Stimulated activated CD8-positive, alpha-beta memory T cell treated with anti-CD3 and anti-CD28 coated beads, Interleukin-4, amount 100 ng/mL, for 1 hour (primary cell): Measurements from ENCODE around the gene RPAP2.
"Not testable (repeated sequence)": the region's sequence is repeated elsewhere in the genome, so short reads cannot be mapped to it uniquely, and the experiment has no call there.

Experiments
- DNase-seq, 2 donors: peaks; one replicate each; pipeline ENCODE4 v3.0.0-alpha.2; 2020; ENCODE audit warnings: low read depth in 2 of 2, low spot score in 1 of 2

Gene RPAP2

DNA sequence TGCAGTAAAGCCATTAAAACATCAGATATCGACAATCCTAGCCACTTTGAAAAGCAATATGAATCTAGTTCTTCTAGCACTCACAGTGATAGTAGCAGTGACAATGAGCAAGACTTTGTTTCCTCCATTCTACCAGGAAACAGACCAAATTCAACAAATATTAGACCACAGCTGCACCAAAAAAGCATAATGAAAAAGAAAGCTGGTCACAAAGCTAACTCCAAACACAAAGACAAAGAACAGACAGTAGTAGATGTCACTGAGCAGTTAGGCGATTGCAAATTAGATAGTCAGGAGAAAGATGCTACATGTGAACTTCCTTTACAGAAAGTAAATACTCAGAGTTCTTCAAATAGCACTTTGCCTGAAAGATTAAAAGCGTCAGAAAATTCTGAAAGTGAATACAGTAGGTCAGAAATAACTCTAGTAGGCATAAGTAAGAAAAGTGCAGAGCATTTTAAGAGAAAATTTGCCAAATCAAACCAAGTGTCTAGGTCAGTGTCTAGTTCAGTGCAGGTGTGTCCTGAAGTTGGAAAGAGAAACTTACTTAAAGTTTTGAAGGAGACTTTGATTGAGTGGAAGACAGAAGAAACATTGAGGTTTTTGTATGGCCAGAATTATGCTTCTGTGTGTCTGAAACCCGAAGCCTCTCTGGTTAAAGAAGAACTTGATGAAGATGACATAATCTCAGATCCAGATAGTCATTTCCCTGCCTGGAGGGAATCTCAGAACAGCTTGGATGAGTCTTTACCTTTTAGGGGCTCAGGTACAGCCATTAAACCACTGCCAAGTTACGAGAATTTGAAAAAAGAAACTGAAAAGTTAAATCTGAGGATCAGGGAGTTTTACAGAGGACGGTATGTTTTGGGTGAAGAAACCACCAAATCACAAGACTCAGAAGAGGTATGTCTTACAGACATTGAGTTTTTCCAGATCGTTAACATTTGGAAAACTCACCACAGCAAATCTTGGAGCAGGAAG, 24.9 kb downstream of the RPAP2 start:
- DNase-seq = no peak

DNA sequence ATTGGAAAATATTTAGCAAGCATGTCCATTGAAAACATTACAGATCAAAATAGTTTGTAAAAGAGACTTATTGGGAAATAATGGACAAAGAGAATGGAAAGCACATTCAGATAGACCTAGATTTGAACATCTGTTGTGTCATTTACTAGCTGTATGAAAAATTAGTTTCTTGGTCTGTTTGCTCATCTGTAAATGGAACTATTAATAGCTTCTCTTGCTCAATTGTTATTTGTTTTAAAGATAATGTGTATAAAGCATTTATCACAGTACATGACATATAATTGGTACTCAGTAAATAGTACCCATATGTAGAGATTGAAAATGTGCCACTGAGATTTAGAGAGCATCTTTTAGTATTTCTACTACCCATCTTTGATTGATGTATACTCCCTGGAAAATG, 25.9 kb downstream of the RPAP2 start:
- DNase-seq = no peak

DNA sequence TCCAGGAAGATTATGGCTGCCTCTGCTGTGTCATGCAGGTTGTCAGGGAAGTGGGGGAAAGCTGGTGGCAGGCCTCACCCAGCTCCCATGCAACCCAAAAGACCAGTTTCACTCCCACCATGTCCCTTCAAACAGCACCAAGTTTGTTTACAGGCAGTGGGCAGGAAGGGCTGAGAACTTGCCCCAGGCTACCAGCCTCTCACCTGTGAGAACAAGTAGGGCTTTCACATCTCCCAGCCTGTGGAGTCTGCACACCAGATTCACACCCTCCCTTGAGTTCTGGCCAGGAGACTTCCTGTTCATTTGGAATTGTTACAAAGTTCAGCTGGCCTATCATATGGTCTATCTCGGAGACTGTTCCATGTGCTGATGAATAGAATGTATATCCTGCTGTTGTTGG, 27.8 kb downstream of the RPAP2 start:
- DNase-seq = no peak

DNA sequence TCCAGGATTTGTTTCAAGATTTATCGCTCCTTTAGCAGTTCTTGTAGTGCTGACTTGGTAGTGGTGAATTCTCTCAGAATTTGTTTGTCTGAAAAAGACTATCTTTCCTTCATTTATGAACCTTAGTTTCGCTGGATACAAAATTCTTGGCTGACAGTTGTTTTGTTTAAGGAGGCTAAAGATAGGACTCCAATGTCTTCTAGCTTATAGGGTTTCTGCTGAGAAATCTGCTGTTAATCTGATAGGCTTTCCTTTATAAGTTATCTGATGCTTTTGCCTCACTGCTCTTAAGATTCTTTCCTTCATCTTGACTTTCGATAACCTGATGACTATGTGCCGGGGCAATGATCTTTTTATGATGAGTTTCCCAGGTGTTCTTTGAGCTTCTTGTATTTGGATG, 28.9 kb downstream of the RPAP2 start:
- no peak for DNase-seq

DNA sequence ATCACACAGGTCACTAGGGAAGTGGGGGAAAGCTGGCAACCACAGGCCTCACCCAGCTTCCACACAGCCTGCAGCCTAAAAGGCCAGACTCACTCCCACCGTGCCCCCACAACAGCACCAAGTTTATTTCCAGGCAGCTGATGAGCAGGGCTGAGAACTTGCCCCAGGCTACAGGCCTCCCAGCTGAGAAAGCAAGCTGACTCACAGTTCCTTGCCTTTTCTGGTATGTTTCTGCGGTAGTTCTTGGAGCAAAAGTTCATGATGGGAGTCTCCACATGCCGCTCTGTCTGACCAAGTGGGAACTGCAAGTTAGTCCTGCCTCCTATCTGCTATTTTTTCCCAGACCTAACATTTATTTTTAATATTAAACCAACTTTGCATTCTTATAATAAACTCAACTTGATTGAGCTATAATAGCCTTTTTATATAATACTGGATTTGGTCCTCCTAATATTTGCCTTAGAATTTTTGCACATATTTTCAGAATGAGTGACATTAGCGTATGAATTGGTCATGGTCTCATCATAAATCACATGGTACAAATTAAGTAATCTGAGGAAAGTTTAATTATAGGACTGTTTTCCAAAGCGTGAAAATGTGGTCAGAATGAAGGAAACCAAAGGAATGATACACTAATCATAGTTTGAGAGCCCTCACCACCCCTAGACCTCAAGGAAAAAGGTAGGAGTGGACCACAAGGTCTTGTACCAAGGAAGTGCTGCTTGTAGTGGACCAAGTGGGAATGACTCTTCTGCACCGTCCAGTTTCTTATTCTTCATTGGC, 30.7 kb downstream of the RPAP2 start:
- DNase-seq = no peak

DNA sequence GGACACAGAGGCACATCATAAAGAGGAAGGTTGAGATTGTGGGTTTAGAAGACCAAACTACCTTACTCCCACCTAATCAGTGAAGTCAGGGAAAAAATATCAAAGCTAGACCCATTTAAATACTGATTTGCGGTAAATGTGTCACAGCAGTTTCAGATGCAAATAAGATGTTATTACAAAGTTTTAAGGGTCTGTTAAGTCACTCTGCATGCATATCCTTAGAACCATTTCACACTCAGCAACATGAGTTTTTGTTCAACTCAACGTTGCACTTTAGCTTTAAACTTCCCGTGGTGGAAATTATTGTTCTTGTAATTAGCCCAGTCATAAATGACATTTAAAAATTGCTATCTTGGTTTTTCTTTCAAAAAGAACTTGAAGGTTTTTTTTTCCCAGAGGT, 34.8 kb downstream of the RPAP2 start:
- DNase-seq = no peak

DNA sequence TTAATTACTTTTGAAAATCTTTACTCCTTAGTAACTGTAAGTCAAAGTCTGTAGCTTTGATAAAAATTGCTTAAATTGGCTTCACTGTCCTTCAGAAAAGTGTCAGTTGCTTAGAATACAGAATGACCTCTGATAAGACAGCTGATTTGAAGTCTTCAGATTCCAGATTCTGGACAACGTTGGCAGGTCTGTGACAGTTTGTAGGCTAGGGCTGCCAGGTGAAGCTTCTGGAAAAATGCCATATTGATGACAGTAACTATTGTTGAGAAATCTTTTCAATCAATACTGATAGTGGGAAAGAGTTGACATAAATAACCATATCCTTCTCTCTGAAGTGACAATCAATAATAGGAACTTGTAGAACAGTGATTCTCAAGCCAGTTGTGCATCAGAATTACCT, 41.3 kb downstream of the RPAP2 start:
- no peak for DNase-seq

DNA sequence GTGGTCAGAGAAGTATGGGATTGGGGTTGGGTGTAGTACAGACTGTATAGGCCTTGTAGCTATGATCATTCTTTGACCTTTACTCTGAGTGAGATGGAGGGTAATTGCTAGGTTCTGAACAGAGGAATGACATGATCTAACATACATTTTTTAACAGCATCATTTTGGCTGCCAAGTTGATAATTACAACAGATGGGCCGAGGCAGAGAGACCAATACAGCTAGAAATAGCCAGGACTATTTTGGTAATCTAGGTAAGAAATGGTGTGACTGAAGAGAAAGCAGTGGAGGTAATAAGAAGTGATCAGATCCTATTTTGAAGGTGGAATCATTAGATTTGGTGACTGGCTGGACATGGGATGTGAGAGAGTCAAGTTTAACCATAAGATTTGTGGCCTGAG, 43.5 kb downstream of the RPAP2 start:
- DNase-seq = no peak

DNA sequence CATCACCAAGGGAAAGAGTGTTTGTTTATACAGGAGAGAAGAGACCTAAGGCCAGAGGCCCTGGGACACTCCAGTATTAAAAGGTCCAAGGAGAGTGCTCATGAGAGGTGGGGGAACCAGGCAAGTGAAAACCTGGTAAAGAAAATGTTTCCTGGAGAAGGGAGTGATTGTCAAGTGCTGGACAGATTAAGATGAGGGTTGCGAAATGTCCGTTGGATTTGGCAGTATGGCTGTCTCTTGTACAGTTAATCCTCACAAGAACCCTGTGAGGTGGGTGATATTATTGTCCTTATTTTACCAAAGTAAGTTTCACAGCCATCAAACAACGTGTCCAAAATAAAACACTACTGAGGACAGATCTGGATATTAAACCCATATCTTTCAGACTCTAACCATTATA, 44.2 kb downstream of the RPAP2 start:
- no peak for DNase-seq

DNA sequence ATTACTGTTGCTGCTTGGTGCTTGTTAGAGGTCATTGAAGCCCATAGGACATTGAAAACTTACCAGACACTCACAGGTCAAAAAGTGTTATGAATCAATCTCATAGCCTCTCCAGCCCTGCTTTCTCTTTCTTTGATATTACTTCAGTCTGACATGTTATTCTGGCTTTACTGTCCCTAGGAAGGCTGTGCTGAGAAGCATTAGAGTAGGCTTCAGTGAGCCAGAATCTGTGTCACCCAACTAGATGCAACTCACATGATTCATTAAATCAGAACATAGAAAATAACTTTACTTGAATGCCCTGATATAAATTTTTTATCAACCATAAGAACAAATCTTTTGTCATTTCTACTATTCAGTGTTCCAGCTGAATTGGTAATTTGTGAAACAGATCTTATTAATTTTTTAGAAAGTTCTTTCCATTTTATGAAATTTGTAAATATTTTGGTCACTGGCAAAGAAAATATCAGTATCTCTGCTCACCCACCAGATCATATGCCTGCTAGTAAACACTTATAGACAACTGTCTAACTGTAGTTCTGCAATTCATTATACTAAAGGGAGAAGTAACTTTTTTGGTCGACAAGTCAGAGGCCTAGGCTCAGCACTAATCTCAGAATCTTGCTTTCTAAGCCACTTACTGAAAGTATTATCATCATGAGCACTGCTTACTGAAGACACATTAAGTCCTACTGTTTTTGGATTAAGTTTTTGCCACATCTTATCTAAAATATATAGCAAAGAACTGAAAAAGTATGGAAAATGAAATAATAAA, 48.2 kb downstream of the RPAP2 start:
- no peak for DNase-seq

DNA sequence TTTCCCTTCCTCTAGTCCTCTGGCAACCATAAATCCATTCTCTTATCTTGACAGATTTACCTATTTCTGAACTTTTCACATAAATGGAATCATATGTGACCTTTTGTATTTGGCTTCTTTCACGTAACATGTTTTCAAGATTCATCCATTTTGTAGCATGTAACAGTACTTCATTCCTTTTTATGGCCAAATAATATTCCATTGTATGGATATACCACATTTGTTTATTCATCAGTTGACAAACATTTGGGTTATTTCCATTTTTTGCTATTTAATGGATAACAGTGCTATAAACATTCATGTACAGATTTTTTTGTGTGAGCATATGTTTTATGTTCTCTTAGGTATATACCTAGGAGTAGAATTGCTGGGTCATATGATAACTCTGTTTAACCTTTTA, 54.0 kb downstream of the RPAP2 start:
- DNase-seq = no peak

DNA sequence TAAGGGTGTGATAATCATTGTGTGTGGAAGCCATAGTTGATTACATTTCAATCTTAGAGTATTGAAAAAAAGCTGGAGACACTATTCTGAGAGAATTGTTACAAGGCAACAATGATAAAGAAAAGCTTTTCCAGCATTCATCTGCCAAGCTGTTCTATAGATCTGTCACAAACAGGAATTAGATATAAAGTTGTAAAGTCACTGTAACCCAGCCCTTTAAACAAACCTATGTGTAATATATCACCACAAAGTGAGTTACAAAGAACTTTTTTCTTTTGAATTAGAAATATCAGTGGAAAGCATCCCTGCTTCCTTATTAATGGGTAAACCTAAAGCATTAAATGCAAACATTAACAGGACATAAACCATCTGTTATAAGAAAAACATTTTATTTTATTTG, 55.4 kb downstream of the RPAP2 start:
- DNase-seq = no peak

DNA sequence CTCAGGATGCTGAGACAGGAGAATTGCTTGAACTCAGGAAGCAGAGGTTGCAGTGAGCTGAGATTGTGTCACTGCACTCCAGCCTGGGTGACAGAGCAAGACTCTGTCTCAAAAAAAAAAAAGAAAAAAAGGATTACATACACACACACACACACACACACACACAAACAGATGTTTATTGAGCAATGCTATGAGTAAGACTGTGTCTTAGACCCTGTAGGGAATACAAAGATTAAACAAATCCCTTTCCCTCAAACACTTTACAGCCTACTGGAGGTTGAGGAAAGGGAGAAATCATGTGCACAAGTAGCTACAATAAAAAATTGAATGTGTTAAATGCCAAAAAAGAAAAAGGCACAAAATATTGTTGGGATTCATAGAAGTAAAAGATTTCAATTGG, 58.1 kb downstream of the RPAP2 start:
- DNase-seq = no peak

DNA sequence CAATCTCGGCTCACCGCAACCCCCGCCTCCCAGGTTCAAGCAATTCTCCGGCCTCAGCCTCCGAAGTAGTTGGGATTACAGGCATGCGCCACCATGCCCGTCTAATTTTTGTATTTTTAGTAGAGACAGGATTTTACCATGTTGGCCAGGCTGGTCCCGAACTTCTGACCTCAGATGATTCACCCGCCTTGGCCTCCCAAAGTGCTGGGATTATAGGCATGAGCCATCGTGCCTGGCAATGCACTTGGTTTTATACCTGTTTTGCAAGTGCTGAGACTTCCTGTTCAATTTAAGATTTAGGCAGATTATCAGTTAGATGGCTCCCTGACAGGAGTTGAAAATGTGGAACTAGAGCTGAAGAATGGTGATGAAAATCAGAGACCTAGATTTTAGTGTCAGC, 60.5 kb downstream of the RPAP2 start:
- not testable (repeated sequence) for DNase-seq

DNA sequence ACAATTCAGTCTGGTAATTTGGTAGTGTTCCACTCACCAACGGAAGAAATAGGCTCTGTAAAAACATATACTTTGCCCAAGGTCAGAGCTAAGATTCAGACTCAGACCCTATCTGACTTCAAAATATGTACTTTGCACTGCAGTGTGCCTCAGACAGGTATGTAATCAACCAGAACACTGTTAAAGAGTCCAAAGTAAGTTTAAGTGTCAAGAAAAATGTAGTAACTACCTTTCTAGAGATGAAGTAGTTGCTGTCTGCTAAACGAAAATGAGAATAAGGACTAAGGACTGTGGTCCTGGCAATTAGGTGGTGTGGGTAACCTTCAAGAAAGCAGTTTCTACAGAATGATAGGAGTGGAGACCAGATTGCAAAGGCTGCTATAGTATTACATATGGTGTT, 61.1 kb downstream of the RPAP2 start:
- no peak for DNase-seq

DNA sequence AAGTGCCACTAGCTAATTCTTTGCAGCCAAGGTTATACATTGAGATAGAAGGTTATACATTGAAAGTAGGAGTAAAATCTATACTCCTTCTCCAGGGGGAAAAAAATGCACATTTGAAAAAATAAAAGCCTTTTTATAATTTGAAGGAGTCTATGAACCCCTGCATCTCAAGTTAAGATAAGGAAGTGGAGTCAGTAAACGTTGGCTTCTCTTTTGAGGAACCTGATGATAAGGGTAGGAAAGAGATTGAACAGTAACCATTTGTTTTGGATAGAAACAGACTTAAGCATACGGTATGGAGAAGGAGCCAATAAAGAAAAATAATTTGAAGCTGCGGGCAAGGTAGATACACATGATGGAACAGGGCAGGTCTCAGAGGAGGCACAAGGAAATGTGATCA, 64.1 kb downstream of the RPAP2 start:
- DNase-seq = no peak

DNA sequence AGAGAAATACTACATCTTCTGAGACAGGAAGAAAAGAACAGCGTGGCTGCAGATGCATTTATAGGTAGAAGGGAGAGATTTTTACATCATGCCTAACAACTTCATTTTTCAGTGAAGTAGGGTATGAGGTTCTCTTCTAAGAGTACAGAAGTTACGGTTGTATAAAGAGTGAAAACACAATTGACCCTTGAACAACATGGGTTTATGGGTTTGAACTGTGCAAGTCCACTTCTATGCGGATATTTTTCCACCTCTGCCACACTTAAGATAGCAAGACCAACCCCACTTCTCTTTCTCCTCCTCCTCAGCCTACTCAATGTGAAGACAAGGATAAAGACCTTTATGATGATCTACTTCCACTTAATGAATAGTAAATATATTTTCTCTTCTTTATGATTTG, 64.5 kb downstream of the RPAP2 start:
- DNase-seq = no peak

DNA sequence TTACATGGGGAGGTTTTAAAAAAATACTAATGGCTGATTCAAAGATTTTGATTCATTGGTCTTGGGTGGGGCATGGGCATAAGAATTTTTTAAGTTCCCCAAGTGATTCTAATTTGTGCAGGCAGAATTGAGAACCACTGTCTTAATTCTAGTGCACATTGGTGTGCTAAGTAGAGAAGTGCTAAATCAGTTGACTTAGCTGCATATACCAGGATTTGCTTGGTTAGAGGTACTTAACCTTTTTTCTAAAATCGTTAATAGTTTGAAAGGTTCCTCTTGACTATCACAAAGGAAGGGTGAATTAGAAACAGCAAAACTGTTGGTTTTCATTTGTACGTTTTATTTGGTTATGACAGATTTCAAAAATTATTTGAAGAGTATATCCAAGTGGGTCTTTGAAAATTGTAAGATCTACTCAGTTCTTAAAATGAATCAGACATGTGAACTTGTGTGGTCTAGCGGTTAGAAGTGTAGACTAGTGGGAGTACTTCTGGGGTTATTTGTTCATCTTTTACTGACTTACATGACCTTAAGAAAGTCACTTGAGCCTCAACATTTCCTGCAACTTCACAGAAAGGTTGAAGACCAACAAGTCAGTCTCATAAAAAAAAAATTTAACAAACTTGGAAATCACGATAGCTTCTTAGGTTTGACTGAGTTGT, 66.7 kb downstream of the RPAP2 start:
- DNase-seq = no peak

DNA sequence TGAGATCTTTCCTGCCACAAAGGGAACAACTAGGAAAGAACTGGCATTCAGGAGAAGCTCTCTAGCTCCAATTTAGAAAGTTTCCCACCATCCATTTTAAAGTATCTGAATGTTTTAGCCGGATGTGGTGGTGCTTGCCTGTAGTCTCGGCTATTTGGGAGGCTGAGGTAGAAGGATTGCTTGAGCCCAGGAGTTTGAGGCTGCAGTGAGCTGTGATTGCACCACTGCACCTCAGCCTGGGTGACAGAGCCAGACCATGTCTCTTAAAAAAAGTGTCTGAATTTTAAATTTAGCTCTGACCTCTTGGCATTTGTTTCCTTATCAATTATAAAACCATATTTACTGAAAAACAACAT, 67.2 kb downstream of the RPAP2 start:
- no peak for DNase-seq

DNA sequence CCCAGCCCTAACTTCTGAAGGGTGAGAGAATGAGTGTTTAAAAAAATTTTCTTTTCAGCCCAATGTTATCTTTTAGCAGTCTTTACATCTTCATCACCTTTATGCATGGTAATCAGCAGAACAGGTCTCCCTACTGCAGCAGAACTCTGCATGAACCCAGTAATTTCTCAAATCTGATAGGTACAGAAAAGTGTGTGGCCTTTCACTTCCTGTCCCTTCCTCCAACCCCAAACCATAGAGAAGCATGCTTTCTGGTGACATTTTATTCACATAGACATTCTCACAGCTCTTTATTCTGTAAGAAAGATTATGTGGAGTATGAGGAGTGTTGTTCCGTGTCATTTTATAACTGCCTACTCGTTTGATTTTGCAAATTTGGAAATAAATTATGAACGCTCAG, 68.6 kb downstream of the RPAP2 start:
- no peak for DNase-seq

DNA sequence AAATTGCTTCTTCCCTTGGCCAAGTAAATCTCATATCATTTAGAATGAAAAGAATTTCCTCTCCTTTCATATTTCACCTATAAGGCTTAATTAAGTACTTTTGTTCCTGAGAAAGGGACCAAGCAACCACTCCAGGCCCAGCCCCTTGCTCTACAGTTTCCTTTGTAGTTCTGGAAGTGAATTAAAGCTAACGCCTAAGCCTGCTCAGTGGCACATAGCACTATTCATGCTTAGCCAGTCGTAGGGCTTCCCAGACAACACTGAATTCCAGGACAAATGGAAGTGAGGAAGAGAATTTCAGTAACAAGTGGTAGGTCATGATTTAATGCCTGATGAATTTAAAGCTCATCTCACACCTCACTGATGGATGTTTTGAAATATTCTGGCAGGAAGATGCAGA, 73.3 kb downstream of the RPAP2 start:
- DNase-seq = no peak
